Measurements from ENCODE around the gene NELL1.

The NELL1 gene

DNA sequence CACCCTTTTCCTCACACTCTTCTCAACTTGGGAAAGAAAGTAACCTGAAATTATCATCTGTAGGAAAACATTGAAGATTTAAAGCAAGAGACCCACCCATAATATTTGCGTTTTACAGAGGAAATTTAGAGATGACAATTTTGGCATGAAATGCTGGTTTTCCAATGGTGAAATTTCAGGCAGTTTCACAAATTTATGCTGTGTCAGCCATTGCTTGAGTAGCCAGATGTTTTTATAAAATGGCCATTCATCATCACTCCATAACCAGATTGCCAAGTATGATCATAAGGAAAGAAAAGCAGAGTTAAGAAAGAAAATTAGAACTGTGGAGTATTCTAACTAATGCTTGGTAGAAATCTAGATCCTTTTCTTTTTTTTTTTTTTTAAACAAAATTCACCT lies 732.9 kb downstream of the NELL1 start:
- no peak overlapping the region for H3K4me3 ChIP-seq (ENCODE audit: low read depth, low read length)
- no peak for DNase-seq (ENCODE audit: low read depth, low spot score)
- in situ Hi-C loops (cut with HindIII; ENCODE audit: low sequenced_read_pairs), result no loop called here
- TF ChIP-seq, protein P1, sequence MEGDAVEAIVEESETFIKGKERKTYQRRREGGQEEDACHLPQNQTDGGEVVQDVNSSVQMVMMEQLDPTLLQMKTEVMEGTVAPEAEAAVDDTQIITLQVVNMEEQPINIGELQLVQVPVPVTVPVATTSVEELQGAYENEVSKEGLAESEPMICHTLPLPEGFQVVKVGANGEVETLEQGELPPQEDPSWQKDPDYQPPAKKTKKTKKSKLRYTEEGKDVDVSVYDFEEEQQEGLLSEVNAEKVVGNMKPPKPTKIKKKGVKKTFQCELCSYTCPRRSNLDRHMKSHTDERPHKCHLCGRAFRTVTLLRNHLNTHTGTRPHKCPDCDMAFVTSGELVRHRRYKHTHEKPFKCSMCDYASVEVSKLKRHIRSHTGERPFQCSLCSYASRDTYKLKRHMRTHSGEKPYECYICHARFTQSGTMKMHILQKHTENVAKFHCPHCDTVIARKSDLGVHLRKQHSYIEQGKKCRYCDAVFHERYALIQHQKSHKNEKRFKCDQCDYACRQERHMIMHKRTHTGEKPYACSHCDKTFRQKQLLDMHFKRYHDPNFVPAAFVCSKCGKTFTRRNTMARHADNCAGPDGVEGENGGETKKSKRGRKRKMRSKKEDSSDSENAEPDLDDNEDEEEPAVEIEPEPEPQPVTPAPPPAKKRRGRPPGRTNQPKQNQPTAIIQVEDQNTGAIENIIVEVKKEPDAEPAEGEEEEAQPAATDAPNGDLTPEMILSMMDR (IDR thresholded peaks at IDR 0.05; ENCODE audit: low read depth, low read length), result no peak

GRCh38 chr11:21403069-21403468 lies 733.7 kb downstream of the NELL1 start:
- H3K4me3 ChIP-seq (ENCODE audit: low read depth, low read length), result no peak overlapping the region
- TF ChIP-seq, protein P1 (IDR thresholded peaks at IDR 0.05; ENCODE audit: low read depth, low read length), result no peak
- in situ Hi-C loops (cut with HindIII; ENCODE audit: low sequenced_read_pairs), result no loop called here
- no peak for DNase-seq (ENCODE audit: low read depth, low spot score)

DNA sequence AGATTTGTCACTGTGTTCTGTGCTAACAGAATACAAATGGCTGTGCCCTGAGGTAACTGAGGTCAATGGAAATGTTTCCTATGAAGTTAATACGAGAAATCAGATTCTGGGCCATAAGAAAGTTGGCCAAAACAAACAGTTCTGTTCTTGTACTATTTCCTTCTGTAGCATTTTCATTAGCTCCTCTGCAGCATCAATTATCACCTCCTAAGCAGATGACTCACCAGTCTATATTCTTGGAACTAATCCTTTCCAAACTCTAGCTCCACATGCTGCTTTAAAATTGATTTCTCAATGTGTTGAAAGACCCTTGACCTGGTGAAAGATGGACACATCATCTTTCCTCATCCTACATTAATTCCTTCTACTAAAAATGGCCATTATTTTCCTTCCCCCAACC lies 736.0 kb downstream of the NELL1 start:
- H3K4me3 ChIP-seq (ENCODE audit: low read depth, low read length), result no peak overlapping the region
- in situ Hi-C loops (cut with HindIII; ENCODE audit: low sequenced_read_pairs), result no loop called here
- TF ChIP-seq, protein P1 (IDR thresholded peaks at IDR 0.05; ENCODE audit: low read depth, low read length), result no peak
- DNase-seq (ENCODE audit: low read depth, low spot score), result no peak

GRCh38 chr11:21410513-21410912 lies 741.1 kb downstream of the NELL1 start:
- in situ Hi-C loops (cut with HindIII; ENCODE audit: low sequenced_read_pairs), result no loop called here
- no peak for DNase-seq (ENCODE audit: low read depth, low spot score)
- TF ChIP-seq, protein P1 (IDR thresholded peaks at IDR 0.05; ENCODE audit: low read depth, low read length), result no peak
- no peak overlapping the region for H3K4me3 ChIP-seq (ENCODE audit: low read depth, low read length)

GRCh38 chr11:21411104-21411503 lies 741.7 kb downstream of the NELL1 start:
- TF ChIP-seq, protein P1 (IDR thresholded peaks at IDR 0.05; ENCODE audit: low read depth, low read length), result no peak
- H3K4me3 ChIP-seq (ENCODE audit: low read depth, low read length), result no peak overlapping the region
- DNase-seq (ENCODE audit: low read depth, low spot score), result no peak
- in situ Hi-C loops (cut with HindIII; ENCODE audit: low sequenced_read_pairs), result no loop called here

GRCh38 chr11:21411597-21411996 lies 742.2 kb downstream of the NELL1 start:
- no peak for DNase-seq (ENCODE audit: low read depth, low spot score)
- H3K4me3 ChIP-seq (ENCODE audit: low read depth, low read length), result no peak overlapping the region
- TF ChIP-seq, protein P1 (IDR thresholded peaks at IDR 0.05; ENCODE audit: low read depth, low read length), result no peak
- in situ Hi-C loops (cut with HindIII; ENCODE audit: low sequenced_read_pairs), result no loop called here

Measured in astrocyte of the spinal cord (primary cell).